CD4-positive, alpha-beta T cell treated with Interleukin-15 for 1 hour (primary cell): ENCODE measurements around the gene KRT78.
"Not testable (repeated sequence)": the region's sequence is repeated elsewhere in the genome, so short reads cannot be mapped to it uniquely, and the experiment has no call there.

Source experiments
- DNase-seq: peaks from one replicate; pipeline ENCODE4 v3.0.0-alpha.2; 2020

KRT78 gene

DNA sequence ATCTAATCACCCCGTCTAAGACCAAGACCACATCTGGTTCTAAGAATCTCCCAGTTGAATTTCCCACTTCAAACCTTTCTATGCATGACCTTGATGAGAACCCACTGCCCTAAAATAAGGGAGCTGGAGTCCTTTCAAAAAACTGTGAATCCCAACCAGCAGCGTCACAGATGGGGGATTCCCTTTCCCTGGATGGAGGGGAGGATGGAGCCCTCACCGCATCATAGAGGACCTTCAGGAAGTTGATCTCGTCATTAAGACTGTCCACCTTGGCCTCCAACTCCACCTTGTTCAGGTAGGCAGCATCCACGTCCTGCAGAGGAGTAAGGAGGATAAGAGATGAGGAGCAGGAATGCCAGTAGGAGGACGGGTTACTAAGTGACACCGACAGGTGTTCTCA is 39.6 kb downstream of the KRT78 start:
- DNase-seq = no peak

DNA sequence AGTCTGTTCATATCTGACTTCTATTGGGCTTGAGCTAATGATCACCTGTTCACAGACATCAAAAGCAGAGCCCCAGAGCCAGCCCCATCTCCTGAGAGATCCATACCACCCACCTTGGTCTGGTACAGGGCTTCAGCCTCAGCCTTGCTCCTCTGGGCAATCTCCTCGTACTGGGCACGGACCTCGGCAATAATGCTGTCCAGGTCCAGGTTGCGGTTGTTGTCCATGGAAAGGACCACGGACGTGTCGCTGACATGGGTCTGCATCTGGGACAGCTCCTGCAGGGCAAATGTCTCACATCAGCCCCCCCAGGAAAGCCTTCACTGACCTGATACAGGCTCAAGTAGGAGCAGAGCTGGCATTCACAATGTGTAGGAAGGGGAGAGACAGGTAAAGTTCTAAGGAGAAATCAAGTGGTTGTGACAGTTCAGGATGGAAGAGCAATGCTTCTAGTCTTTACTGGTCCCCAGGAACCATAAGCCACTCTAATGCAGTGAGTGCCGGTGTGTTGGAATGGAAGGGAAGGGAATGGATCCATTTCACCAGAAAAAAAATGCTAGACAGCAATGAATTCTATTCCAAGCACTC is 40.1 kb downstream of the KRT78 start:
- no peak for DNase-seq

DNA sequence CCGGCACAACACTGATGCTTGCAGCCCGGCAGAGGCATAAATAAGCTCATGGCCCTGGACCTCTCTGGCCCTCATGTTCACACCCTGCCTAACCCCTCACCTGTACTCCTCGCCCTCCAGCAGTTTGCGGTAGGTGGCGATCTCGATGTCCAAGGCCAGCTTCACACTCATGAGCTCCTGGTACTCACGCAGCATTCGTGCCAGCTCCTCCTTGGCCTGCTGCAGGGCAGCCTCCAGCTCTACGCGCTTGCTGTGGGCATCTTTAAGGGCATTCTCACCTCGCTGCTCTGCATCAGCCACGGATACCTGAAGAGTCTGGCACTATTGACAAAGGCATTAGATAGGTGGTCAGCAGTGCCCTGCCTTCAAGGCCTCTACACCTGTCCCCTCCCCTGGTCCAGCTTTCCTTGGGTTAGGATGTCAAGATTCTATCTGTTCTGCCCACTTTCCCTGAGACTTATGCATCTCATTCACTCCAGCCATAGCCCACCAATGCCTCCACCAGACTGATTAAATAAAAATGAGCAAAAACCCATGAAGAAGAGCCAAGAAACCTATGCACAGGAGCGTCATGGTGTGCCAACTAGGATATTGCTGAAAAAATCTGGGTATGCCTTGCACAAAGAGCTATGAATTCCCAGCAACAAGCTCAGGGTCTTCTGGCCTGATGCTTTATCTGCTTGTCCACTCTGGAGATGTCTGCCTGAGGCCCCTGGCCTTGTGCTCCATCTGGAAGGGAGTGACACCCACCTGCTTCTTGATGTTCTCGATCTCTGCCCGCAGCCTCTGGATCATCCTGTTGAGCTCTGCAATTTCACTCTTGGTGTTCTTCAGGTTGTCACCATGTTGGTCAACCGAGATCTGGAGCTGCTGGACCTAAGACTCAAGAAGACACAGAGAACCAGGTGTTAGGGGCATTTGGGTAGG is 41.0 kb downstream of the KRT78 start:
- DNase-seq = no peak

DNA sequence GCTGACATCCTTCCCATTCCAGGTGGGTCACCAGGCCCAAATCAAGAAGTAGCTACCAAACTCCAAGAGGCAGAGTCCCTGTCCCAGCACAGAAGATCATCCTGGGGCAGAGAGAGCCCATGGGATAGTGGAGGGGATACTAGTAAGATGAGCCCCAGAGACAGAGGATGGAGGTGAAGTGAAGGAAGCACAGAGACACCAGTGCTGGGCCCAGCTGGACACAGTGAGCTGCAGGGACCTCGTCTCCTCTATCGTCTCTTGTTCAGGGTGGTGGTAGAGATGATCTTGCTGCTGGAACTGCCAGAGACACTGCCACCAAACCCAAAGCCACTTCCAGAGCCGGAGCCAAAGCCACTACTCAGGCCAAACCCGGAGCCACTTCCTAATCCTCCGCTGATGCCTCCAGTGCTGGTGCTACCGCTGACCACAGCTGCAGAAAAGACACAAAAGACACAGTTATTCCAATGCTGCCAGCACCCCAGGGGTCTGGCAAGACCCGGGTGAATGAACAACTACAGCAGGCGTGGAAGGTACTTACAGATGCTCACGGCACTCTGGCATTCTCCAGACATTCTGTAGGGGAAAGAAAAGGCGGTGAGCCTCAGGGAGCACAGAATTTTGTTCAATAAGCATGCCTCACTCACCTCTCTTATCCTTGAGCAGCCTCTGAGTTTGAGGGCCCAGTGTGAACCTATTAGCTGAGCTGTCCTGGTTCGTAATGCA is 41.8 kb downstream of the KRT78 start:
- DNase-seq = no peak

DNA sequence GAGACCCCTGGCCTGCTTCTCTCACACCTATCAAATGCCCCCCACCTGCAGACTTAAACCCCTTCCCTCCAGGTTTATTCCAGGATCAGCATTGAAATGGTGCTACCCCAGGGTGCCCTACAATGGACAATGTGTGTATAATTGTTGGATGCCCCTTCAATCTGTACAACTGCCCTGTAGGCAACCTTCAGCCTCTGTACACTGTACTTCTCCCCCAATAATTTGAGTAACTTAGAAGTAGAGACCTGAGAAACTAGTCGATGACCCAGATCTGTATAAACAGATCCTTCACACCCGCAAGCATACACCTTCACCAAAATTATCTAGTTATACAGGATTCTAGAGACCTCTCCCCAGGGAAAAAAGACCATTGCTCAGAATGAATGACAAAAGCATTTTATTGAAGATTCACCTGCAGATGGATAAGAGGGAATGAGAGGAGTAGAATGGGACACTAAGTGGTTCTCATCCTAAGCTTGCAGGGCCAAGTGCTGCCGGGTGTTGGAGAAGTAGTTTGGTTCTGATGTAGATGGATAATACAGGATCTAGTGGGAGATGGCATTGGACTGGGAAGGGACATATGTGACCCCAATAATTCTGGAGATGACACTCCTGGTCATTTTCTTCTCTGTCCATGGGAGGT is 42.5 kb downstream of the KRT78 start:
- DNase-seq = no peak

DNA sequence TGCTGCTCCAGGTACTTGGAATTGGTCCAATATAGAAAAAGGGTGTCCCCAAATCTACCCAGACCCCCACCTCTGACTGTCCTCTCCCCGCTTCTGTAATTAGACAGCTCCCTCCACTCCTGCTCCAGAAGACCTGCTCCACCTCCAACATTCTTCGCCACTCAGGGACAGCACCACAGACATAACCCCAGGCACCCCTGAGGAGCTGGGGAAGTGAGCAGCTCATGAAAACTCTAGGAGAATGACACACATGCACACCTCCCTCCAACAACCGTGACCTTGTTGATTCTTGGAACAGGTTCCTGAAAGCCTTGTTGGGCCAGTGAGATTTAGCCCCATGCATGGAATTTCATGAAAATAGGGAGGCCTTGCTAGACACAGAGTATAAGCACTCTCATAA is 43.1 kb downstream of the KRT78 start:
- no peak for DNase-seq

DNA sequence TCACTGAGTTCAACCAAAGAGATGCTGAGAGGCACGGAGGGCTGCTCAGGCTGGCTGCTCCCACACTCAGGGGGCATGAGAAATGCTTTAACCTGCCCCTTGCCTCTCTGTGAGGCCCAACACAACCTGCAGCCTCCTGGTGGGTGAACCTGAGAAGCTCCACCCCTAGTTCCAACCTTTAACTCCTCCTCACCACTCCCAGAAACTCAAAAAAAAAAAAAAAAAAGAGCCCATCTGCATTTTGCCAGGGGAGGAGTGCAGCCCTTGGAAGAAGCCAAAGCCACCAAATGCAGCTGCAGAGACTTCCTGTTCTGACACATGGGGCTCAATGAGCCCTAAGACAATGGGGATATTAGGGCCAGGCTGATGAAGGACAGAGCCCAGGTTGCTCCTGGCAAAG is 43.8 kb downstream of the KRT78 start:
- no peak for DNase-seq

DNA sequence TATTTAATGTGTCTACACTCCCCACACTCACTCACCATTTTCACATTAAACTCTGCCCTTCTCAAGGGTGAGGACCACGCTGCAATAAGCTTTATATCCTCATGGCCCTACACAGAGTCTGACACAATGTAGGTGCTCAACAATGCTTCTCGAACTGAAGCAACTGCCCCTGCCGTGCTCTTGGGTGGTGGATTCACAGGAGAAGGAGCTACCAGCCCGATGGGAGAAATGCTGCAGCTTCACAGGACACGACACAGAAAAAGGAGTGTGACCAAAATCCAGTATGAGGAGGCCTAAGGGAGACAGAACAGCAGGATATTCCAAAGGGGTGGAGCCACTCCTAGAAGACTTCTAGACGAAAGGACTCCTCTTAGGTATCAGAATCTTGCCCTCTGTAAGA is 46.4 kb downstream of the KRT78 start:
- DNase-seq = no peak

DNA sequence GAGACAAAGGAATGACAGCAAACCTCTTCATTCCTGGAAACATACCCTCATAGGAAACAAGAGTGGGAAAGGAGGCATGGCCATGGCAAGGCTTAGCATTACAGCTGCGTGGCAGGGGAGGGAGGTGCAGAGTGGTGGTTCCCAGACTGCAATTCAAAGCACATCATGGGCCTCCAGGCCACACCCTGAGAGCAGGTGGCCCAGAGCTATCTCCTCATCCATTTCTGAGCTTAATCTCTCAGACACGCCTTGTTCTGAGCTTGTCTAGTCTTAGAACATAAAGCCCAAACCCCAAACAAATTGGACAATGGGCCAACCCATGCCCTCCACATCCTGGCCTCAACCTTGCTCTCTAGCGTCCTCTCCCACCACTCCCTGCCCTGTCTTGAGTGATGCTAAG is 47.0 kb downstream of the KRT78 start:
- DNase-seq = no peak

DNA sequence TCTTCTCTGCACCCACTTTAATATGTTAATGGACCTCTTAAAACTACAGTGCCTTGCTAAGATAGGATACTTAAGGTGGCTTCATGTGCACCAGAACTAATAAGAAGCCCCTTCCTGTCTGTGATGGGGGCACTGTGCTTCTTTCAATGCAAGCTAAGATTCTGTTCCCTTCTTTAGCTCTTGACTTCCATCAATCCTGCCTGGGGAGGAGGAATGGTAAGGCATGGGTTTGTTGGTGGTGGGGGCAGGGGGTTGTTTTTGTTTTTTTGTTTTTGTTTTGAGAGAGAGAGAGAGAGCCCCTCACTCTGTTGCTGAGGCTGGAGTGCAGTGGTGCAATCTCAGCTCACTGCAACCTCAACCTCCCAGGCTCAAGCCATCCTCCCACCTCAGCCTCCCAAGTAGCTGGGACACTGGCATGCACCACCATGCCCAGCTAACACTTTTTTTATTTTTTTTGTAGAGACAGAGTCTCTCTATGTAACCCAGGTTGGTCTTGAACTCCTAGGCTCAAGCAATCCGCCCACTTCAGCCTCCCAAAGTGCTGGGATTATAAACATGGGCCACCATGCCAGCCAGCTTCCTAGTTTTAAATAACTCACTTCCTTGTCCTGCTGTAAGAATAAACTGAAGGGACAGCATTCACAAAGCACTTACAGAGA is 48.4 kb downstream of the KRT78 start:
- DNase-seq = no peak

DNA sequence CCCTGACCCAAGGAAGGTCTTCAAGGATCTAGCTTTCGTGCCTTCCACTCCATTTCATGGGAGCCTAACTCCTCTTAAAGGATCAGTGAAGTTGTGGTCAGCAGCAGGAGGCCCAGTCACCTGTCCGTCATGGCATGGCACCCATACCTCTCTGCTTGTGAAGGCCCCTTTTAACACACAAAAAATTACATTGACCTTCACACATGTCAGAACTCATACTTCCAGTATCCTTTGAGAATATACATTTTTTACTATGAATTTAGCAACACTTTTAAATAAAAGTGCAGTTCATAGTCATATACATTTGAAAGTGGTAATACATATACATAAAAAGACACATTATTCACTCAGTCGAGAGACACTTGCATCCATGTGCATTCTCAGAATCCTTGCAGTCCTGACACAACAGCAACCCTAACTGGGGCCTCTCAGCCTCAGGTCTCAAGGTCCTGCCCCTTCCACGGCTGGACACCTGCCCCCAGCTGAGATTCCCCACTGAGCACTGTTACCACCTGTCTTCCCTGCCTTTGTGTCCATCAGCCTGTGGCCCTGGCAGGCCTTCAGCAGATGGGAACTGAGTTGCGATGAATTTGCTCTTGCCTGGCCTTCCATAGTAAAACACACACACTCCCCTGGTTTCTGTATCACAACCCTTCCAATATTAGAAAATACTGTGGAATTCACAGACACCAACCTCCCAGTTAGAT is 49.1 kb downstream of the KRT78 start:
- DNase-seq = no peak

DNA sequence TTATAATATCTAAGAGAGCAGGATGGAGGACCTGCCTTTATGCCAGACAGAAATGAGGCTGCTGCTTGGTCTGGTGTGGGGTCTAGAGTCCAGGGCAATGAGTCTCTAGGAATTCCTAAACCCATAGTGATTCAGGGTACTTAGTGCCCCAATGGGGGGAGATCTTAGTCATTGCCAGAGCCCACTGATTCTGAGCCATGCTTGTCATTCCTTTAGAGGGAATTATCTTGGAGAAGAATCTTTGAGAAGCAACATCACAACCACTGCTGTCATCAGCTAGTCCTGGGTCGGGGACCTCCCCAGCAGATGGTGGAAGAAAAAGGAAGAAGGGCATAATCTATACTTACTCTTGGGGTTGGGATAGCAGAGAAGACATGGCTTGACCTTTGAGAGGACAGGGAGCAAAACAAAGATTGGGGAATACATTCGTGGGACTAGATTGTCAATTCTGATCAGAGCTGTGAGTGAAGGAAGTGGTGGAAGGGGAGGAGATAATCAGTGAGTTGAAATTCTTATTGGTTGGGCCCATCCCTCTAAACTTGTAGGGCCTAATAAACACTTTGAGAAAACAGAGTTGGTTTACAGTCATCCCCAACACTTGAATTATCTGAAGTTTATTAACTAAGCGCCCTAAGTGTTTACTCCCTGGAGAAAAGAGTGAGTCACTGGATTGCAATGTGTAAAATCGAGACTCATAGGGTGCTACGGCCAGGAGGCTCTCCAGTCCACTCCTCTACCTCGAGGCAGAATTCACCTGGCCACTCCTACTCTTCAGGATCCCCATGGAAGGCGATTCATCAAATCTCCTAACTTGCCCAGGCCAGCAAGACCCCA is 49.9 kb downstream of the KRT78 start:
- DNase-seq = no peak

DNA sequence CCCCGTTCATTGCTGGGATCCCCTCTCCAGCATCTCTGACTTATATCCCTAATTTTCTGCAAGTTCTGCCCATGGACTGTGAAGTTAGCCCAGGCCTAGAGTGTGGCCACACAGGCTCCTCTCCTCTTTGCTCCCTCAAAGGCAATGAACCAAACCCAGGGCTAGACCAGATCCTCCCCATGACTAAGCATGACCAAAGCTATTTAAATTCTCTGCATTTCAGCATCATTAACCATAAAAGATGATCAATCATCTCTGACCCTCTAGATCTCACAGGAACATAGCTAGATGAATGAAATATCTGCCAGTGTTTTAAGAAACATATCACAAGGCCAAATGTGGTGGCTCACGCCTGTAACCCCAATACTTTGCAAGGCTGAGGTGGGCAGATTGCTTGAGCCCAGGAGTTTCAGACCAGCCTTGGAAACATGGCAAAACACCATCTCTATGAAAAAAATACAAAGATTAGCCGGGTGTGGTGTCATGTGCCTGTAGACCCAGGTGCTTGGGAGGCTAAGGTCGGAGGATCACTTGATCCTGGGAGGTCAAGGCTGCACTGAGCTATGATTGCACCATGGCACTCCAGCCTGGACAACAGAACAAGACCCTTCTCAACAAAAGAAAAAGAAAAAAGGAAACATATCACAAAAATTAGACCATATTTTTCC is 50.7 kb downstream of the KRT78 start:
- DNase-seq = no peak

DNA sequence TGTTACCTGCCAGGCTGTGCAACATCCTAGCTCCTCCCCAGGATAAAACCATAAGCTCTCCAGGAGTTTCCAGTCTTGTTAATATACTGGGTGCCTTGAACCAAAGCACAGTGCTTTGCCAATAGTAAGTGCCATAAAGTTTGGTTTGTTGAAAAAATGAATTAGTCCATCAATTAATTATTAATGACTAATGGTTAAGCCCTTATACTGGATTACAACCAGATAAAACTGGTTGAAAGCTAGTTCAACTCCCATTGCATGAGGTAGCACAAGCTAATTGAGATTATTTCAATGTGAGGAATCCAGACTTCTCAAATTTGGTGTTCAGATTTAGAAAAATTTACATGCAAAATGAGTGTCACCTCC is 51.3 kb downstream of the KRT78 start:
- no peak for DNase-seq

DNA sequence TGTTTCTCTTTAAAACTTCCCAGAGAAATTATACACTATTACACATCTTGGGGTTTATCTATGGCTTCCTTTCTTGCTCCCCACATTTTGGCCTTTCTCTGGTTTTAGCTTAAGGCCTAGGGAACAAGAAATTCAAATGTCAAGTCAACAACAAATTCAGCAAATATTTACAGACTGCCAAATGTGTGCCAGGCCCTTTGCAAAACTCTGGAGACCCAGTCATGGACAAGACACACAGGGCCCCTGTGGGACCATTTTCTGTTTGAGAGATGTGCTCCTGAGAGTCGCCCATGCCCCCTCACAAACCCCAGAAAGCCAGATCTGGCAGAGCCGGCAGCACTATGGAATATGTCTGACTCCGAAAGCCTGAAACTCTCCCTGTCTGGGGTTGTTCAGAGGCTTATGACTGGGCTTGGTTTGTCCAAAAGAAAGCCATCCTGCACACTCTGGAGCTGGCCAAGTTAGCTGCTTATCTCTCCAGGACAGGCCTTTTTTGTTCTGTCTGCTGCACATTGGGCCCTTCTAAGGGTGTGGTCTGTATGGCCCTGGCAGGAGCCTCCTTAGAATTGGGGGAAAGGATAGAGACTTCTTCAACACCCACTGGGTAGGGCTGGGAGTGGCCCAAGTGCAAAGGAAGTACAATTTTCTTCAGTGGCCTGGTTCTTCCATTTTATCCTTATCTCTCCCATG is 51.8 kb downstream of the KRT78 start:
- no peak for DNase-seq

DNA sequence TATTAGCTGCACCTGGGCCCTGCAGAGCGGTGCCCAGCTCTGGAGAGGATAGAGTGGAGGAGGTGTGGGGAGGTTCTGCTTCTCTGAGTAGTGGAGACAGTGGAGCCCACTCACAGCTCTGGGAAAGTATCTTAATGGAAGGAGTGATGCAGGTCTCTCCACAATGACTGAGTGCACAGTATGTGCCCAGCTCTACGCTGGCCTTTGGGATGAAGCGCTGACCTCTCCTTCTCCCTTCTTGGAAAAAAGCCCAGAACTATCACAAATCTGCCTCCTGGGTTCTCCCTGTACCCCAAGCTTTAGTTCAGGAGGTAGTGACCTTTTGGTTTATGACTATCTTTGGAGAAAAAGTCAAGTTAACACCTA is 52.4 kb downstream of the KRT78 start:
- no peak for DNase-seq

DNA sequence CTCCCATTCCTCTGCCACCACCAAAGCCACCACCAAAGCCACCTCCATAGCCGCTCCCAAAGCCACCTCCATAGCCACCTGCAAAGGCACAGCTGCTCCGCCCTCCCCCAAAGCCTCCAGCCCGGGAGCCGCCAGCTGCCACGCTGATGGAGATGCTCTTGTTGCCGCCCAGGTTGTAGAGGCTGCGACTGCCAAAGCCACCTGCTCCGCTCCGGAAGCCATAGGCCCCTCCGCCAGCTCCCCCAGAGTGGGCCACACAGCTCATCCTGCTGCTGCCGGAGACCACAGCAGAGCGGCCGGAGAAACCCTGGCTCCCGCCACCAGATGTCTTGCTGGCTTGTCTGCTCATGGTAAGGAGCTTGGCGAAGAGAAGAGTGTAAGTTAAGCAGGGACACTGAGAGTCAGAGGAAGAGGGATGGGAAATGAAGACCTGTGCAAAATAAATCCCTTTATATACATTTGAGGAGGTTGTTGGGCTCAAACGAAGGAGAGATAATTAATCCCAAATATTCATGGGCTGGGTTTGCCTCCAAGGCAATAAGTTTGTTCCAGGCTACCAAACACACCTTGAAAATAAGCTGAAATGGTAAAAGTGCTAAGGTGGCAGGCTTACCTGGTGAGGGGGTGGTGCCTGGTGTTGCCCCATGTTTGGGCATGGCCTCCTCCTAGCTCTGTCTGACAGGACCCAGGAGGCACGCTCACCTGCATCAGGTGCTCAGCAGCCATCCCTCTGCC is 52.9 kb downstream of the KRT78 start, which contains the start of gene KRT3:
TSS of gene KRT3 (minus strand) at position 424 of the 735 bp plus-strand sequence. CDS start at position 349, 75 bp downstream.
- no peak for DNase-seq

DNA sequence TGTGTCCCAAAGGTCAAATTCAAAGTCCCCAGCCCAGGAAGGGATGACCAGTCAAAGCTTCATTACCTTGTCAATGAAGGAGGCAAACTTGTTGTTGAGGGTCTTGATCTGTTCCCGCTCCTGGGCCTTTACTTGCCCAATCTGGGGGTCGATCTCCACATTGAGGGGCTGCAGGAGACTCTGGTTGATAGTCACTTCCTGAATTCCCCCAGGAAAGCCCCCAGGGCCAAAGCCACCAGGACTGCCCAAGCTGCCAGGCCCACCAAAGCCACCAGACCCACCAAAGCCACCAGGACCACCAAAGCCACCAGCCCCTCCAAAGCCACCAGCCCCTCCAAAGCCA is 53.5 kb downstream of the KRT78 start:
- not testable (repeated sequence) for DNase-seq
